Transverse colon (tissue), 4 donors: ENCODE data around the gene ZNF106. TPM values are rescaled to one million over a fixed set of nuclear protein-coding genes. Genes with fewer than 3 reads are reported as not detected.

Experiments
- DNase-seq: peaks from one replicate; pipeline ENCODE4 v3.0.0-alpha.2; 2019
- H3K27ac ChIP-seq, 4 donors: fragments of 200-600 bp; sonication (generic); 2 replicates each; pipeline ENCODE4 v1.5.1; 2016 to 2018; ENCODE audit warnings: inconsistent platforms in 4 of 4
- H3K27me3 ChIP-seq: fragments of 200-600 bp; sonication (generic); 2 replicates; pipeline ENCODE4 v1.5.1; 2017; ENCODE audit warnings: inconsistent platforms
- H3K36me3 ChIP-seq, 4 donors: fragments of 200-600 bp; sonication (generic); 2 replicates each; pipeline ENCODE4 v1.5.1; 2017 to 2019; ENCODE audit warnings: inconsistent platforms in 4 of 4
- H3K4me1 ChIP-seq, 4 donors: fragments of 200-600 bp; sonication (generic); 2 replicates each; pipeline ENCODE4 v1.5.1; 2017 to 2020; ENCODE audit warnings: inconsistent platforms in 4 of 4
- H3K4me3 ChIP-seq, 4 donors: fragments of 200-600 bp; sonication (generic); 1 replicate in 1 of 4; 2 replicates in 3 of 4; pipeline versions ENCODE4 v1.5.1 to v1.6.1; 2017 to 2019; ENCODE audit warnings: inconsistent platforms in 4 of 4
- H3K9me3 ChIP-seq, 2 donors: fragments of 200-600 bp; sonication (generic); 2 replicates each; pipeline ENCODE4 v1.5.1; 2017 to 2019; ENCODE audit warnings: inconsistent platforms in 2 of 2
- CTCF ChIP-seq, 5 experiments: fragments of 200-600 bp in 3 of 5; fragments of 450-650 bp in 2 of 5; sonication (generic) in 3 of 5; IDR thresholded peaks; 1 replicate in 2 of 5; 2 replicates in 3 of 5; pipeline ENCODE4 v1.5.1; 2016 to 2017; ENCODE audit warnings: antibody characterized with exemption in 5 of 5, inconsistent platforms in 3 of 5, mild to moderate bottlenecking in 2 of 5, moderate library complexity in 1 of 5
- EP300 ChIP-seq: sonication (generic); formaldehyde crosslinking; IDR thresholded peaks from one replicate; pipeline ENCODE4 v1.6.1; 2017; ENCODE audit warnings: antibody characterized with exemption, low read depth
- POLR2A ChIP-seq: fragments of 450-650 bp; IDR thresholded peaks from one replicate; pipeline ENCODE4 v1.6.1; 2016; ENCODE audit warnings: antibody characterized with exemption, mild to moderate bottlenecking, moderate library complexity
- POLR2AphosphoS5 ChIP-seq, 3 donors: sonication (generic); formaldehyde crosslinking; IDR thresholded peaks; one replicate each; pipeline ENCODE4 v1.6.1; 2016; ENCODE audit warnings: antibody characterized with exemption in 3 of 3
- WGBS, 2 donors: methylation state at CpG; one replicate each; pipeline ENCODE4 v1.1.5; 2018; ENCODE audit warnings: low coverage in 1 of 2; 5-methylcytosine and 5-hydroxymethylcytosine counted together
- in situ Hi-C, 4 donors: fragments of 200-750 bp; cut with MboI; loops; one replicate each; pipeline versions ENCODE4 v1.15.0 to v1.15.1; 2017; ENCODE audit warnings: low sequenced_read_pairs in 3 of 4, low pct_ligation_motif_present in 1 of 4, low pct_unique_long_range_greater_than_20kb in 1 of 4
- intact Hi-C: fragments of 100-400 bp; cut with DNase I; formaldehyde crosslinking; loops from one replicate; pipeline ENCODE4 v1.15.1; 2023; ENCODE audit warnings: low total_unique reads
- total RNA-seq, 4 donors: library from RNA; depleted of rRNA; stranded (reverse); fragments of >200 nt; gene quantifications; one replicate each; pipeline ENCODE4 v1.1.0, GENCODE V29; 2016

Gene ZNF106
- total RNA-seq, 4 donors from 2014 or later = 44.2 to 60.6 (median 50.0) TPM

- TF ChIP-seq POLR2AphosphoS5 (IDR thresholded peaks at IDR 0.05) (peak in 1 of 3 donors; percentile 37), CTCF (IDR thresholded peaks at IDR 0.05) (no peak), POLR2A (no peak), EP300 (no peak)
- H3K4me1 ChIP-seq = peaks cover 0 to 39% (median 20%) of the 10 kb centered on the region in 4 donors
- intact Hi-C loops (no loop called here), in situ Hi-C loops (no loop called here)
- peak overlapping the region; percentile 61 to 81 (median 72) for H3K27ac ChIP-seq
- H3K27me3 ChIP-seq = no peaks in the 10 kb centered on the region
- H3K9me3 ChIP-seq = no peaks in the 10 kb centered on the region
- H3K36me3 ChIP-seq = peaks cover 0 to 8% (median 0%) of the 10 kb centered on the region in 4 donors
- WGBS, 2 donors = 30 to 60% methylated on average over 1 of the region's 1 CpG
- H3K4me3 ChIP-seq = no peak overlapping the region
- peak; percentile 37 for DNase-seq
Measured at GRCh38 chr15:42395838-42396237, 95.1 kb downstream of the ZNF106 start.

- H3K36me3 ChIP-seq = peaks cover 0 to 2% (median 0%) of the 10 kb centered on the region in 4 donors
- peak overlapping the region in 3 of 4 donors; percentile 77 to 81 (median 81) for H3K27ac ChIP-seq
- no peaks in the 10 kb centered on the region for H3K9me3 ChIP-seq
- DNase-seq = no peak
- WGBS, 2 donors = 94 to 99% methylated on average over 10 to 13 of the region's 13 CpGs
- in situ Hi-C loops = no loop called here
- peaks cover 0 to 39% (median 20%) of the 10 kb centered on the region in 4 donors for H3K4me1 ChIP-seq
- TF ChIP-seq POLR2A (no peak), POLR2AphosphoS5 (IDR thresholded peaks at IDR 0.05) (no peak), CTCF (IDR thresholded peaks at IDR 0.05) (no peak), EP300 (no peak)
- H3K27me3 ChIP-seq = no peaks in the 10 kb centered on the region
- intact Hi-C loops = no loop called here
- H3K4me3 ChIP-seq = no peak overlapping the region
Measured at GRCh38 chr15:42394106-42394505, 96.8 kb downstream of the ZNF106 start.

- 37 to 51% methylated on average over 4 to 11 of the region's 11 CpGs for WGBS, 2 donors
- peak; percentile 84 for DNase-seq
- Histone ChIP-seq H3K27ac (peak overlapping the region; percentile 77 to 83 (median 81)), H3K4me3 (no peak overlapping the region), H3K9me3 (no peaks in the 10 kb centered on the region), H3K27me3 (no peaks in the 10 kb centered on the region), H3K36me3 (no peaks in the 10 kb centered on the region), H3K4me1 (peaks cover 0 to 39% (median 20%) of the 10 kb centered on the region in 4 donors)
- TF ChIP-seq EP300 (no peak), CTCF (IDR thresholded peaks at IDR 0.05) (no peak), POLR2AphosphoS5 (IDR thresholded peaks at IDR 0.05) (peak in 2 of 3 donors; percentile 54 to 74), POLR2A (peak; percentile 60)
- intact Hi-C loops = no loop called here
- in situ Hi-C loops = no loop called here
Measured at GRCh38 chr15:42392309-42393024, 98.5 kb downstream of the ZNF106 start.

GRCh38 chr15:42387603-42388002 lies 103.3 kb downstream of the ZNF106 start:
- H3K4me1 ChIP-seq = peaks cover 0 to 8% (median 6%) of the 10 kb centered on the region in 4 donors
- 61 to 83% methylated on average over 8 of the region's 8 CpGs for WGBS, 2 donors
- TF ChIP-seq POLR2A (no peak), EP300 (no peak), CTCF (IDR thresholded peaks at IDR 0.05) (no peak), POLR2AphosphoS5 (IDR thresholded peaks at IDR 0.05) (no peak)
- intact Hi-C loops (no loop called here), in situ Hi-C loops (no loop called here)
- no peak for DNase-seq
- H3K27me3 ChIP-seq = no peaks in the 10 kb centered on the region
- H3K9me3 ChIP-seq = no peaks in the 10 kb centered on the region
- no peak overlapping the region for H3K27ac ChIP-seq
- H3K36me3 ChIP-seq = no peaks in the 10 kb centered on the region
- H3K4me3 ChIP-seq = no peak overlapping the region
